OCI-LY7 (cell line): ENCODE data around the gene BCL3. TPM values are rescaled to one million over a fixed set of nuclear protein-coding genes. Genes with fewer than 3 reads are reported as not detected.

ENCODE experiments used
- BruUV-seq: library from RNA; stranded (reverse); fragments of 400-500 nt; replicated peaks from 2 replicates; lab custom pipeline; 2021; lab: Mats Ljungman, UMichigan
- CTCF ChIA-PET: fragments of 300-600 bp; sonication (Branson Sonifier 250); formaldehyde crosslinking; loops from one replicate; lab custom pipeline; 2022; ENCODE audit warnings: antibody characterized with exemption; ENCODE audit not compliant: unreplicated experiment; lab: Charles Lee
- POLR2A ChIA-PET: fragments of 300-600 bp; sonication (Branson Sonifier 250); formaldehyde crosslinking; loops from one replicate; lab custom pipeline; 2022; ENCODE audit warnings: antibody characterized with exemption; lab: Charles Lee
- DNase-seq: peaks from one replicate; pipeline ENCODE4 v3.0.0-alpha.2; 2015; ENCODE audit warnings: low spot score
- H2AFZ ChIP-seq: fragments of 200-600 bp; sonication (generic), shearing (Covaris generic); 2 replicates; pipeline ENCODE4 v1.6.1; 2014; ENCODE audit warnings: mild to moderate bottlenecking, antibody characterized with exemption, low read length, moderate library complexity
- H3K27ac ChIP-seq: fragments of 200-600 bp; sonication (generic); 2 replicates; pipeline ENCODE4 v1.5.1; 2014; ENCODE audit warnings: mixed run types, low read depth, mild to moderate bottlenecking, moderate library complexity, low read length, inconsistent platforms; ENCODE audit not compliant: poor library complexity, severe bottlenecking
- H3K36me3 ChIP-seq: fragments of 200-600 bp; sonication (generic); 2 replicates; pipeline ENCODE4 v1.6.1; 2014; ENCODE audit warnings: mild to moderate bottlenecking, antibody characterized with exemption, low read length, moderate library complexity, mixed read lengths; ENCODE audit not compliant: insufficient read depth
- H3K4me1 ChIP-seq: fragments of 200-600 bp; sonication (generic); 2 replicates; pipeline ENCODE4 v1.5.1; 2014; ENCODE audit warnings: mild to moderate bottlenecking, low read length; ENCODE audit not compliant: insufficient read depth, poor library complexity, severe bottlenecking
- H3K4me2 ChIP-seq: fragments of 200-600 bp; sonication (generic); 2 replicates; pipeline ENCODE4 v1.6.1; 2014; ENCODE audit warnings: mild to moderate bottlenecking, low read length
- H3K4me3 ChIP-seq: fragments of 200-600 bp; sonication (generic); 2 replicates; pipeline ENCODE4 v1.5.1; 2014; ENCODE audit warnings: mild to moderate bottlenecking, low read depth, low read length; ENCODE audit not compliant: poor library complexity, severe bottlenecking
- H3K79me2 ChIP-seq: fragments of 200-600 bp; sonication (generic); 2 replicates; pipeline ENCODE4 v1.6.1; 2016; ENCODE audit warnings: low read depth, mild to moderate bottlenecking, low read length, moderate library complexity, mixed read lengths; ENCODE audit not compliant: insufficient read depth
- H3K9me2 ChIP-seq: fragments of 200-600 bp; sonication (generic); 2 replicates; pipeline ENCODE4 v1.6.1; 2016; ENCODE audit warnings: mild to moderate bottlenecking, low read length, mixed read lengths; ENCODE audit not compliant: insufficient read depth
- H3K9me3 ChIP-seq: fragments of 200-600 bp; sonication (generic); 2 replicates; pipeline ENCODE4 v1.6.1; 2014; ENCODE audit warnings: mild to moderate bottlenecking, mixed run types, low read length, mixed read lengths
- H4K20me1 ChIP-seq: fragments of 200-600 bp; sonication (generic); 2 replicates; pipeline ENCODE4 v1.6.1; 2014; ENCODE audit warnings: mild to moderate bottlenecking, antibody characterized with exemption, low read length, moderate library complexity, mixed read lengths; ENCODE audit not compliant: insufficient read depth
- CTCF ChIP-seq: fragments of 200-600 bp; sonication (generic); conservative IDR thresholded peaks from 2 replicates; pipeline ENCODE4 v1.5.1; 2014; ENCODE audit warnings: mild to moderate bottlenecking, antibody characterized with exemption, low read length, moderate library complexity, mixed read lengths
- EZH2phosphoT487 ChIP-seq: fragments of 200-600 bp; sonication (generic); IDR thresholded peaks from 2 replicates; pipeline ENCODE4 v1.6.1; 2018; ENCODE audit warnings: low read depth, borderline replicate concordance, mild to moderate bottlenecking, mixed run types, antibody characterized with exemption, low read length, moderate library complexity, mixed read lengths
- intact Hi-C: fragments of 100-400 bp; cut with micrococcal nuclease; formaldehyde crosslinking; loops from one replicate; pipeline ENCODE4 v1.10.0; 2022; ENCODE audit not compliant: unreplicated experiment
- total RNA-seq, 2 experiments: library from RNA; depleted of rRNA in 1 of 2; stranded (reverse); fragments of >200 nt in 1 of 2; shearing (Covaris generic) in 1 of 2; gene quantifications; 2 replicates each; pipeline ENCODE4 v1.2.3, GENCODE V29; 2014 to 2022

The BCL3 gene
- total RNA-seq, 2 experiments from 2014 or later = 10.2 to 18.6 TPM

- TSS peak; percentile 42 for BruUV-seq
- H3K4me2 ChIP-seq = peak overlapping the region; percentile 79
- peaks cover 46% of the 10 kb centered on the region for H3K79me2 ChIP-seq
- no peaks in the 10 kb centered on the region for H4K20me1 ChIP-seq
- POLR2A ChIA-PET = interaction anchor here (0.8 kb wide), 1 partner anchor 385 kb away, joined by 7 read pairs; no protein-coding TSS in a partner anchor
- peaks cover 66% of the 10 kb centered on the region for H3K4me1 ChIP-seq
- TF ChIP-seq CTCF (no peak), EZH2phosphoT487 (no peak)
- no peaks in the 10 kb centered on the region for H3K9me2 ChIP-seq
- H3K36me3 ChIP-seq = peaks cover 55% of the 10 kb centered on the region
- H2AFZ ChIP-seq = no peak overlapping the region
- CTCF ChIA-PET = interaction anchor here (0.6 kb wide), 1 partner anchor 18 kb away, joined by 3 read pairs; no protein-coding TSS in a partner anchor
- intact Hi-C loops = loop anchor here (5.0 to 10.0 kb wide), 2 partner anchors 253 to 325 kb away; partner anchors contain the start of genes GEMIN7, RELB and ZNF296
- H3K27ac ChIP-seq = peak overlapping the region; percentile 95
- no peaks in the 10 kb centered on the region for H3K9me3 ChIP-seq
- H3K4me3 ChIP-seq = peak overlapping the region; percentile 84
- peak; percentile 76 for DNase-seq
Measured at GRCh38 chr19:44752123-44752815, 3.8 kb downstream of the BCL3 start.

GRCh38 chr19:44752816-44753625, 4.5 kb downstream of the BCL3 start:
- H3K4me1 ChIP-seq = peaks cover 60% of the 10 kb centered on the region
- no TSS peak for BruUV-seq
- H2AFZ ChIP-seq = no peak overlapping the region
- intact Hi-C loops = loop anchor here (5.0 to 10.0 kb wide), 2 partner anchors 252 to 324 kb away; partner anchors contain the start of genes GEMIN7, RELB and ZNF296
- TF ChIP-seq CTCF (0 out of 2 replicates have a peak, but pooled peaks have one; percentile 20), EZH2phosphoT487 (no peak)
- H3K4me3 ChIP-seq = peak overlapping the region; percentile 84
- H3K27ac ChIP-seq = peak overlapping the region; percentile 95
- no peaks in the 10 kb centered on the region for H4K20me1 ChIP-seq
- ChIA-PET CTCF (interaction anchor here (0.6 to 0.7 kb wide), 2 partner anchors 17 to 18 kb away, joined by 3 read pairs; no protein-coding TSS in a partner anchor), POLR2A (interaction anchor here (0.7 to 1.3 kb wide), 2 partner anchors 11 to 15 kb away, joined by 3 to 4 read pairs; no protein-coding TSS in a partner anchor)
- no peaks in the 10 kb centered on the region for H3K9me3 ChIP-seq
- H3K9me2 ChIP-seq = no peaks in the 10 kb centered on the region
- H3K36me3 ChIP-seq = peaks cover 63% of the 10 kb centered on the region
- H3K4me2 ChIP-seq = peak overlapping the region; percentile 79
- peak; percentile 96 for DNase-seq
- H3K79me2 ChIP-seq = peaks cover 46% of the 10 kb centered on the region
